Measurements from ENCODE around the gene HBG1. TPM values are rescaled to one million over a fixed set of nuclear protein-coding genes. Genes with fewer than 3 reads are reported as not detected.

HBG1 gene
- polyA plus RNA-seq, 1 experiment: not detected

GRCh38 chr11:5232176-5232575, 17.5 kb downstream of the HBG1 start:
- DNase-seq (ENCODE audit: low read depth): no peak
- POLR2A ChIA-PET: no interaction called here
- CTCF ChIA-PET: no interaction called here
- Histone ChIP-seq H3K4me3 (ENCODE audit: low read depth, low read length) (no peak overlapping the region), H3K27me3 (ENCODE audit: control insufficient read depth, insufficient read depth, low read length) (no peaks in the 10 kb centered on the region), H3K36me3 (ENCODE audit: control insufficient read depth, insufficient read depth, low read length) (no peaks in the 10 kb centered on the region)
- TF ChIP-seq, protein P1, sequence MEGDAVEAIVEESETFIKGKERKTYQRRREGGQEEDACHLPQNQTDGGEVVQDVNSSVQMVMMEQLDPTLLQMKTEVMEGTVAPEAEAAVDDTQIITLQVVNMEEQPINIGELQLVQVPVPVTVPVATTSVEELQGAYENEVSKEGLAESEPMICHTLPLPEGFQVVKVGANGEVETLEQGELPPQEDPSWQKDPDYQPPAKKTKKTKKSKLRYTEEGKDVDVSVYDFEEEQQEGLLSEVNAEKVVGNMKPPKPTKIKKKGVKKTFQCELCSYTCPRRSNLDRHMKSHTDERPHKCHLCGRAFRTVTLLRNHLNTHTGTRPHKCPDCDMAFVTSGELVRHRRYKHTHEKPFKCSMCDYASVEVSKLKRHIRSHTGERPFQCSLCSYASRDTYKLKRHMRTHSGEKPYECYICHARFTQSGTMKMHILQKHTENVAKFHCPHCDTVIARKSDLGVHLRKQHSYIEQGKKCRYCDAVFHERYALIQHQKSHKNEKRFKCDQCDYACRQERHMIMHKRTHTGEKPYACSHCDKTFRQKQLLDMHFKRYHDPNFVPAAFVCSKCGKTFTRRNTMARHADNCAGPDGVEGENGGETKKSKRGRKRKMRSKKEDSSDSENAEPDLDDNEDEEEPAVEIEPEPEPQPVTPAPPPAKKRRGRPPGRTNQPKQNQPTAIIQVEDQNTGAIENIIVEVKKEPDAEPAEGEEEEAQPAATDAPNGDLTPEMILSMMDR (IDR thresholded peaks at IDR 0.05; ENCODE audit: insufficient read depth, low read depth, low read length): no peak

DNA sequence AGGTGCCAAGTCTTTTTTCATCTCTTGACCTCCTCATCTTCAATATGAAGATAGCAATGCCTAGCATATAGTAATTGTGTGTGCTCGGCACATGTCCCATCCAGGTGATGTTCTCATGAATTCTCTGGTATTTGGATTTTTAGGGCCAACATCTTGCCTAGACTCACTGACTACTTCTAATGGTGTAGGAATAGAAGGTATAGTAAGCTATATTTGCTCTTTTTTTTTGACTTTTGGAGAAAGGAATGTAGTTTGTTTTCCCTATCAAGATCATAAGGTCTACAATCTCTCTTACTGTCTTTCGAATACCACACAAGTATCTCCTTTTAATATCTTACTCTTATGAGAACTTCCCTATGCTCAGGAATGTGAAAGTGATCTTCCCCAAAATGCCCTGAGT, 18.5 kb downstream of the HBG1 start:
- Histone ChIP-seq H3K4me3 (ENCODE audit: low read depth, low read length) (no peak overlapping the region), H3K36me3 (ENCODE audit: control insufficient read depth, insufficient read depth, low read length) (no peaks in the 10 kb centered on the region), H3K27me3 (ENCODE audit: control insufficient read depth, insufficient read depth, low read length) (no peaks in the 10 kb centered on the region)
- POLR2A ChIA-PET: no interaction called here
- TF ChIP-seq, protein P1 (IDR thresholded peaks at IDR 0.05; ENCODE audit: insufficient read depth, low read depth, low read length): no peak
- CTCF ChIA-PET: interaction anchor here (0.6 to 0.7 kb wide), 2 partner anchors 9 to 17 kb away, joined by 3 read pairs; no protein-coding TSS in a partner anchor
- no peak for DNase-seq (ENCODE audit: low read depth)

- DNase-seq (ENCODE audit: low read depth): no peak
- TF ChIP-seq, protein P1 (IDR thresholded peaks at IDR 0.05; ENCODE audit: insufficient read depth, low read depth, low read length): no peak
- CTCF ChIA-PET: no interaction called here
These were observed 19.4 kb downstream of the HBG1 start for GRCh38 chr11:5230266-5230665.

GRCh38 chr11:5229796-5230195, 19.9 kb downstream of the HBG1 start:
- Histone ChIP-seq H3K36me3 (ENCODE audit: control insufficient read depth, insufficient read depth, low read length) (no peaks in the 10 kb centered on the region), H3K27me3 (ENCODE audit: control insufficient read depth, insufficient read depth, low read length) (no peaks in the 10 kb centered on the region), H3K4me3 (ENCODE audit: low read depth, low read length) (no peak overlapping the region)
- DNase-seq (ENCODE audit: low read depth): no peak
- TF ChIP-seq, protein P1 (IDR thresholded peaks at IDR 0.05; ENCODE audit: insufficient read depth, low read depth, low read length): no peak
- ChIA-PET POLR2A (no interaction called here), CTCF (no interaction called here)

More at GRCh38 chr11:5230266-5230665, 19.4 kb downstream of the HBG1 start:
- Histone ChIP-seq H3K36me3 (ENCODE audit: control insufficient read depth, insufficient read depth, low read length) (no peaks in the 10 kb centered on the region), H3K4me3 (ENCODE audit: low read depth, low read length) (no peak overlapping the region), H3K27me3 (ENCODE audit: control insufficient read depth, insufficient read depth, low read length) (no peaks in the 10 kb centered on the region)
- POLR2A ChIA-PET: no interaction called here

DNA sequence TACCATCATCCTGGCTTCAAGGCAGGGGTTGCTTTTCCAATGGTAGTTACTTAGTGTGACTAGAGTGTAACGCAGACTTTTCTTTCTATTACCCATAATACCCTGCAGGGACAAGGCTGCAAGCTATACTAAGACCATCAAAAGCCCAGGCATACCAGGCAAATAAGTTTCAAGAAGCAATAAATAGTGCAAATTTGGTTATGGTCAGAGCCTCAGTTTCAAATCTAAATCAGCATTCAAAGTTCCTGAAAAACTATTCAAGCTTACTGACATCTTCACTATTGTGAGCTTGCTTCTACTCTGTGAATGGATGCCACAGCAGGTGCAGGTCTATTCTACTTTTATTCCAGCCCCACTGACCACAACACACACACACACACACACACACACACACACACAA, 20.3 kb downstream of the HBG1 start:
- H3K36me3 ChIP-seq (ENCODE audit: control insufficient read depth, insufficient read depth, low read length): no peaks in the 10 kb centered on the region
- ChIA-PET POLR2A (no interaction called here), CTCF (no interaction called here)
- DNase-seq (ENCODE audit: low read depth): no peak
- H3K4me3 ChIP-seq (ENCODE audit: low read depth, low read length): no peak overlapping the region
- TF ChIP-seq, protein P1 (IDR thresholded peaks at IDR 0.05; ENCODE audit: insufficient read depth, low read depth, low read length): no peak
- no peaks in the 10 kb centered on the region for H3K27me3 ChIP-seq (ENCODE audit: control insufficient read depth, insufficient read depth, low read length)

Measured in BJ (cell line).